Type B pancreatic cell (in vitro differentiated cells): ENCODE results near the gene LRP2. TPM values are rescaled to one million over a fixed set of nuclear protein-coding genes. Genes with fewer than 3 reads are reported as not detected.

ENCODE experiments used
- DNase-seq: peaks from one replicate; pipeline ENCODE4 v3.0.0; 2021; ENCODE audit warnings: mixed read lengths; ENCODE audit not compliant: unreplicated experiment; ENCODE audit errors: extremely low spot score
- H3K27ac Mint-ChIP-seq: 2 replicates; pipeline ENCODE4 v1.8.0; 2021; ENCODE audit warnings: mild to moderate bottlenecking, mixed read lengths
- H3K27me3 Mint-ChIP-seq: 2 replicates; pipeline ENCODE4 v1.8.0; 2021; ENCODE audit warnings: mixed read lengths
- H3K36me3 Mint-ChIP-seq: 2 replicates; pipeline ENCODE4 v1.8.0; 2021; ENCODE audit warnings: mixed read lengths
- H3K4me1 Mint-ChIP-seq: one replicate; pipeline ENCODE4 v1.8.0; 2021; ENCODE audit warnings: mixed read lengths; ENCODE audit not compliant: unreplicated experiment
- H3K4me3 Mint-ChIP-seq: 2 replicates; pipeline ENCODE4 v1.8.0; 2021; ENCODE audit warnings: mild to moderate bottlenecking, mixed read lengths
- H3K9me3 Mint-ChIP-seq: 2 replicates; pipeline ENCODE4 v1.8.0; 2021; ENCODE audit warnings: mixed read lengths
- total RNA-seq: library from RNA; stranded (reverse); gene quantifications from 2 replicates; pipeline ENCODE4 v1.2.1, GENCODE V29; 2021; ENCODE audit warnings: low replicate concordance
- TF ChIP-seq, protein P1 (sequence below): fragments of 200-600 bp; sonication (generic); conservative IDR thresholded peaks from 2 replicates; pipeline ENCODE4 v1.5.0; 2021; ENCODE audit warnings: antibody characterized with exemption, mild to moderate bottlenecking

The LRP2 gene
- total RNA-seq, 1 donor from 2014 or later: 22.7 TPM

DNA sequence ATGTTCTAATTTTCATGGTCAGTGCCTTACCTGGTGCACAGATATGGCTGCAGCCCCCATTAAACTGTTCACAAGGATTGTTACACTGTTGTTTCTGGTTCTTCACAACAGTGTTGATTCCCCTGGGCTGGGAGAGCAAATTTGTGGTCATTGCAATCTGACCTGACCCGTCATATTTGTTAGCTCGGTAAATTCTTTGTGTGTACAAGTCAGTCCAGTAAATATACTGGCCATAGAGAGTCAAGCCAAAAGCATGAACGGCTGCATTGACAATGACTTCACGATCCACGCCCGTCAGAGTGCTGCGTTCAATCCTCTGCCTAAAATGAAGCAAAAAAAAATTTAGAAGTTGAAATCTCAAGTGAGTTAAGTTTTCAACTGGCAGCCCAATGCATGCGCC, 158.4 kb downstream of the LRP2 start:
- Mint-ChIP-seq H3K27me3 (no peaks in the 10 kb centered on the region), H3K27ac (no peak overlapping the region), H3K9me3 (no peaks in the 10 kb centered on the region), H3K4me1 (no peaks in the 10 kb centered on the region), H3K36me3 (no peaks in the 10 kb centered on the region), H3K4me3 (no peak overlapping the region)
- DNase-seq: no peak
- TF ChIP-seq, protein P1, sequence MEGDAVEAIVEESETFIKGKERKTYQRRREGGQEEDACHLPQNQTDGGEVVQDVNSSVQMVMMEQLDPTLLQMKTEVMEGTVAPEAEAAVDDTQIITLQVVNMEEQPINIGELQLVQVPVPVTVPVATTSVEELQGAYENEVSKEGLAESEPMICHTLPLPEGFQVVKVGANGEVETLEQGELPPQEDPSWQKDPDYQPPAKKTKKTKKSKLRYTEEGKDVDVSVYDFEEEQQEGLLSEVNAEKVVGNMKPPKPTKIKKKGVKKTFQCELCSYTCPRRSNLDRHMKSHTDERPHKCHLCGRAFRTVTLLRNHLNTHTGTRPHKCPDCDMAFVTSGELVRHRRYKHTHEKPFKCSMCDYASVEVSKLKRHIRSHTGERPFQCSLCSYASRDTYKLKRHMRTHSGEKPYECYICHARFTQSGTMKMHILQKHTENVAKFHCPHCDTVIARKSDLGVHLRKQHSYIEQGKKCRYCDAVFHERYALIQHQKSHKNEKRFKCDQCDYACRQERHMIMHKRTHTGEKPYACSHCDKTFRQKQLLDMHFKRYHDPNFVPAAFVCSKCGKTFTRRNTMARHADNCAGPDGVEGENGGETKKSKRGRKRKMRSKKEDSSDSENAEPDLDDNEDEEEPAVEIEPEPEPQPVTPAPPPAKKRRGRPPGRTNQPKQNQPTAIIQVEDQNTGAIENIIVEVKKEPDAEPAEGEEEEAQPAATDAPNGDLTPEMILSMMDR: no peak

DNA sequence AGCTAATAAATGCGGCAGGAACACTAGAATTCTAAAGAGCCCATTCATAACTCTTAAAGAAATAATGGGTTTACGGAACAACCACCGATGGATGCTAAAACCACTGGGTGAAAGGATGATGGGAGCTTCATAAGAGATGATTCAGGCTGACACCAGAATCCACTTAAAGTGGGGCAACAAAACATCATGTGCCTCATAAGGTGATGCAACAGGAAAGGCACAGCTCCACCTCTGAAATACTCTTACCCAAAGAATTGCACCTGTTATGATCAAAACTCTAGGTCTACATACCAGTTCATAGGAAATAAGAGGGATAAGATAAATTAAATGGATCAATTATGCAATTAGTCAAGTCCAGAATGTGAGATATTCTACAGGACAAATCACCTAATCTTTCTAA, 161.6 kb downstream of the LRP2 start:
- Mint-ChIP-seq H3K4me1 (no peaks in the 10 kb centered on the region), H3K4me3 (no peak overlapping the region), H3K27ac (no peak overlapping the region), H3K36me3 (no peaks in the 10 kb centered on the region), H3K27me3 (no peaks in the 10 kb centered on the region), H3K9me3 (no peaks in the 10 kb centered on the region)
- TF ChIP-seq, protein P1: no peak
- DNase-seq: no peak

DNA sequence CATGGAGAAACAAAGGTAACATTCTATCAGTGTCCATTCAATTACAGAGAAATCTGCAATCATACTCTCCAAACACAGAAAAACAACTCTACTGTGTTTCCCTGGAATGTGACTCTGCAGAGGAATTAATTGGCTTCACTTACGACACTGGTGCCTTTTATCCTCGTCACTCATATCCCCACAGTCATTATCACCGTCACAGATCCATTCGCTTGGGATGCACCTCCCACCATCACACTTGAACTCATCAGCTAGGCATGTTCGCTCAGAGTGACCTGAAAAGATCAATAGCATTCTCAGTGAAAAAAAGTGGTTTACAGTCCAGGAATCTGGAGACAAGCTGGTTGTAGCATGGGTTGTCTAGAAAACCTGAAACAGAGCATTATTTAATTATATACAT, 168.7 kb downstream of the LRP2 start:
- Mint-ChIP-seq H3K4me1 (no peaks in the 10 kb centered on the region), H3K4me3 (no peak overlapping the region), H3K27ac (no peak overlapping the region), H3K9me3 (no peaks in the 10 kb centered on the region), H3K36me3 (no peaks in the 10 kb centered on the region), H3K27me3 (no peaks in the 10 kb centered on the region)
- TF ChIP-seq, protein P1: no peak
- no peak for DNase-seq

DNA sequence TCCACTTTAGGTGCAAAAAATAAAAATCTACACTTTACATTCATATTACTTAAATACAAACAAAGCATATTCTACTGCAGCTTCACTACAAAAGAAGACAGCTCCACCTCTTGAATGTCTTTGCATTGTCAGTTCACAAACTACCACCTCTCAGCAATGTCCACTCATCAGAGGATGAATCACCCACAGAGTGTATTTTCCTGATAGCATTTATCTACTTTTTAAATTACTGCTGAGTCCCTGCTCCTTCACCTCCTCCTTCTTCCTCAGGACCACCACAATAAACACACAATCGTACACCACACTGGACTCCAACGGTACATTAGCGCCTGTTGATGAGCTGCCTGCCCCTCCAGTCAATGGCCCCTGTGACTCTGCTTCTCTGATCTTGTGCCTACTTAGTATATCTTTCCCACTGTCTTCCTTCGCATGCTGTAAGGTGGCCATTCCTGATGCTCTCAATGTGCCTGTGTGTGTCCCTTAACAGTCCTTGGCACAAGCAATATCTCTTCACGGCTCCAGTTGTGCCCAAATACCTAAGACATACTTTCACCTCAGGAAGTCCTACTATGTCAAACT, 172.0 kb downstream of the LRP2 start:
- no peak for DNase-seq
- Mint-ChIP-seq H3K4me3 (no peak overlapping the region), H3K36me3 (no peaks in the 10 kb centered on the region), H3K9me3 (no peaks in the 10 kb centered on the region), H3K27me3 (no peaks in the 10 kb centered on the region), H3K27ac (no peak overlapping the region), H3K4me1 (no peaks in the 10 kb centered on the region)
- TF ChIP-seq, protein P1: no peak

DNA sequence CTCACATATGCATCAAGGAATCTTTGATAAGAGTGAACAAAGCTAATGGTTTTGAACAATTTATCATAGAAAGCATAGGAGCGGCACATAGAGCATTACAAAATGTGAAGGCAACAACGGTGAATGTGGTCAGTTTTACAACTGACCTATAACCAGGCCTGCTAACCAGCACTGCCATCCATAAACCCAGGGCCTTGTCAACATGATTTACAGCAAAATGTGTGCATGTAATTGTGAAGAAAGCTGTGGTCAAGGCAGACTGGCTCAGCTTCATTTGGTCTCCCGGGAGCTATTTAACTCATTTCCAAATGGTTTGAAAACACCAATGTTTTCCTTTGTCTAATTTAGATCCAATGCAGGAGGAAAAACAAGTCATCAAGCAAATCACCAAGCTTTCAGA, 173.2 kb downstream of the LRP2 start:
- TF ChIP-seq, protein P1: no peak
- Mint-ChIP-seq H3K4me1 (no peaks in the 10 kb centered on the region), H3K4me3 (no peak overlapping the region), H3K27ac (no peak overlapping the region), H3K9me3 (no peaks in the 10 kb centered on the region), H3K36me3 (no peaks in the 10 kb centered on the region), H3K27me3 (no peaks in the 10 kb centered on the region)
- DNase-seq: no peak

DNA sequence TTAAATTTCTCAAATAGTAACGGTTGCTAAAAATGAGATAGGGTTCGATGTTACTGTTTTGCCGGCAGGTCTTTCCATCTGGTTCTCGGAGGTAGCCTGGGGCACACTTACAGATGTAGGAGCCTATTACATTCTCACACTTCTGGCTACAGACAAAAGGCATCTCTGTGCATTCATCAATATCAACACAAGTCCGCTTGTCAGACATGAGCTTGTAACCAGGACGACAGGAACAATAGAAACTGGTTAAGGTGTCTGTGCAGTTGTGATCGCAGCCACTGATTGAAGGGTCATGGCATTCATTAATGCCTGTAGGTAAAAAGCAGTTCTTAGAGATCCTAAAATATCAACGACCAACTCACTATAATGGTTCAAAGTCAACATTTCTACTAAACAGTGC, 176.6 kb downstream of the LRP2 start:
- Mint-ChIP-seq H3K27me3 (no peaks in the 10 kb centered on the region), H3K4me1 (no peaks in the 10 kb centered on the region), H3K4me3 (no peak overlapping the region), H3K9me3 (no peaks in the 10 kb centered on the region), H3K27ac (no peak overlapping the region), H3K36me3 (no peaks in the 10 kb centered on the region)
- TF ChIP-seq, protein P1: no peak
- DNase-seq: no peak
